MCF 10A (cell line): ENCODE measurements around the gene CELF4. TPM values are rescaled to one million over a fixed set of nuclear protein-coding genes. Genes with fewer than 3 reads are reported as not detected.

Source experiments
- BruUV-seq: library from RNA; stranded (reverse); fragments of 400-500 nt; replicated peaks from 2 replicates; lab custom pipeline; 2021; lab: Mats Ljungman, UMichigan
- CTCF ChIA-PET: fragments of 300-600 bp; sonication (Branson Sonifier 250); formaldehyde crosslinking; extraction: SDS; loops from one replicate; lab custom pipeline; 2021; ENCODE audit warnings: antibody characterized with exemption, inconsistent platforms; lab: Yijun Ruan, JAX
- POLR2A ChIA-PET: fragments of 300-600, 350-650 bp; sonication (Branson Sonifier 250); formaldehyde crosslinking; extraction: SDS; loops from one replicate; lab custom pipeline; 2020; ENCODE audit warnings: antibody characterized with exemption, inconsistent platforms; lab: Yijun Ruan, JAX
- DNase-seq: peaks from one replicate; pipeline ENCODE4 v3.0.0-alpha.2; 2018; ENCODE audit not compliant: unreplicated experiment
- H3K27ac Mint-ChIP-seq: one replicate; pipeline ENCODE4 v1.8.0; 2022; ENCODE audit warnings: mild to moderate bottlenecking, low read depth, mixed read lengths; ENCODE audit not compliant: unreplicated experiment
- H3K27me3 Mint-ChIP-seq: one replicate; pipeline ENCODE4 v1.8.0; 2022; ENCODE audit warnings: mixed read lengths; ENCODE audit not compliant: insufficient read depth, unreplicated experiment
- H3K36me3 Mint-ChIP-seq: one replicate; pipeline ENCODE4 v1.8.0; 2022; ENCODE audit warnings: mild to moderate bottlenecking, moderate library complexity, mixed read lengths; ENCODE audit not compliant: insufficient read depth, unreplicated experiment
- H3K4me1 Mint-ChIP-seq: one replicate; pipeline ENCODE4 v1.8.0; 2022; ENCODE audit warnings: mixed read lengths; ENCODE audit not compliant: insufficient read depth, unreplicated experiment
- H3K4me3 Mint-ChIP-seq: one replicate; pipeline ENCODE4 v1.8.0; 2022; ENCODE audit warnings: mild to moderate bottlenecking, moderate library complexity, mixed read lengths; ENCODE audit not compliant: unreplicated experiment
- H3K9me3 Mint-ChIP-seq: one replicate; pipeline ENCODE4 v1.8.0; 2022; ENCODE audit warnings: mixed read lengths; ENCODE audit not compliant: unreplicated experiment
- intact Hi-C: fragments of 100-400 bp; cut with micrococcal nuclease; formaldehyde crosslinking; loops from 2 replicates; pipeline ENCODE4 v1.14.1; 2022
- total RNA-seq: library from RNA; stranded (reverse); gene quantifications from 2 replicates; pipeline ENCODE4 v1.2.3, GENCODE V29; 2022
- TF ChIP-seq, protein P1 (sequence below): fragments of 200-600 bp; IDR thresholded peaks from one replicate; pipeline ENCODE4 v1.8.0; 2022; ENCODE audit warnings: antibody characterized with exemption, mild to moderate bottlenecking; ENCODE audit not compliant: unreplicated experiment

CELF4 gene
- total RNA-seq, 1 experiment from 2014 or later, result not detected

DNA sequence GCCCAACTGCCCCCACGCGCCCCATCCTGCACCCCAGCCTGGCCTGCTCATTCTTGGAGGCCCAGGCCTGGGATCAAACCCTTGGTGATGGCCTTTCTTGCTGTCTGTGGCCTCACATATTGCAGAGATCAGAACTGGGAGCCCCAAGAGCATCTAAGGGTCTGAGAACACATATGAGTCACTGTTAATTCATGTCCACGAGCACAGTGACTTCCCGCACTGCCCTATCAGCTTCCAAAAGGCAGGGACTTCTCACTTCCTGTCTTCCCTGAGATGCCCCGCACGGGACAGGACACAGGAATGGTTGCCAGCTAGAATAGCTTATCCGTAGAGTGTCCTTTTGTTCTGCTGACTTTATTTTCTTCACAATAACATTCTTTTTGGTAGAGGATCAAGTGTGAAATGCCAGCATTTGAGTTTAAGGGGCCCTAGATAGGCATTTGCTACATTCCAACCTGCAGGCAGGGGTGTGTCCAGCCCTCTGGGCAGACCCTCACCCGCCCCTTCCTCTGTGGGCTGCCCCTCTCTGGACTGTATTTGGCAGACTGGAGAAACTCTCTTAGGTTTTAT lies 21.1 kb upstream of the CELF4 start:
- no peaks in the 10 kb centered on the region for H3K4me1 Mint-ChIP-seq
- no peak overlapping the region for H3K4me3 Mint-ChIP-seq
- no peaks in the 10 kb centered on the region for H3K36me3 Mint-ChIP-seq
- intact Hi-C loops, result no loop called here
- no TSS peak for BruUV-seq
- TF ChIP-seq, protein P1, sequence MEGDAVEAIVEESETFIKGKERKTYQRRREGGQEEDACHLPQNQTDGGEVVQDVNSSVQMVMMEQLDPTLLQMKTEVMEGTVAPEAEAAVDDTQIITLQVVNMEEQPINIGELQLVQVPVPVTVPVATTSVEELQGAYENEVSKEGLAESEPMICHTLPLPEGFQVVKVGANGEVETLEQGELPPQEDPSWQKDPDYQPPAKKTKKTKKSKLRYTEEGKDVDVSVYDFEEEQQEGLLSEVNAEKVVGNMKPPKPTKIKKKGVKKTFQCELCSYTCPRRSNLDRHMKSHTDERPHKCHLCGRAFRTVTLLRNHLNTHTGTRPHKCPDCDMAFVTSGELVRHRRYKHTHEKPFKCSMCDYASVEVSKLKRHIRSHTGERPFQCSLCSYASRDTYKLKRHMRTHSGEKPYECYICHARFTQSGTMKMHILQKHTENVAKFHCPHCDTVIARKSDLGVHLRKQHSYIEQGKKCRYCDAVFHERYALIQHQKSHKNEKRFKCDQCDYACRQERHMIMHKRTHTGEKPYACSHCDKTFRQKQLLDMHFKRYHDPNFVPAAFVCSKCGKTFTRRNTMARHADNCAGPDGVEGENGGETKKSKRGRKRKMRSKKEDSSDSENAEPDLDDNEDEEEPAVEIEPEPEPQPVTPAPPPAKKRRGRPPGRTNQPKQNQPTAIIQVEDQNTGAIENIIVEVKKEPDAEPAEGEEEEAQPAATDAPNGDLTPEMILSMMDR, result no peak
- no peak for DNase-seq
- ChIA-PET CTCF (no interaction called here), POLR2A (no interaction called here)
- no peak overlapping the region for H3K27ac Mint-ChIP-seq
- no peaks in the 10 kb centered on the region for H3K9me3 Mint-ChIP-seq
- H3K27me3 Mint-ChIP-seq, result peaks cover 20% of the 10 kb centered on the region

DNA sequence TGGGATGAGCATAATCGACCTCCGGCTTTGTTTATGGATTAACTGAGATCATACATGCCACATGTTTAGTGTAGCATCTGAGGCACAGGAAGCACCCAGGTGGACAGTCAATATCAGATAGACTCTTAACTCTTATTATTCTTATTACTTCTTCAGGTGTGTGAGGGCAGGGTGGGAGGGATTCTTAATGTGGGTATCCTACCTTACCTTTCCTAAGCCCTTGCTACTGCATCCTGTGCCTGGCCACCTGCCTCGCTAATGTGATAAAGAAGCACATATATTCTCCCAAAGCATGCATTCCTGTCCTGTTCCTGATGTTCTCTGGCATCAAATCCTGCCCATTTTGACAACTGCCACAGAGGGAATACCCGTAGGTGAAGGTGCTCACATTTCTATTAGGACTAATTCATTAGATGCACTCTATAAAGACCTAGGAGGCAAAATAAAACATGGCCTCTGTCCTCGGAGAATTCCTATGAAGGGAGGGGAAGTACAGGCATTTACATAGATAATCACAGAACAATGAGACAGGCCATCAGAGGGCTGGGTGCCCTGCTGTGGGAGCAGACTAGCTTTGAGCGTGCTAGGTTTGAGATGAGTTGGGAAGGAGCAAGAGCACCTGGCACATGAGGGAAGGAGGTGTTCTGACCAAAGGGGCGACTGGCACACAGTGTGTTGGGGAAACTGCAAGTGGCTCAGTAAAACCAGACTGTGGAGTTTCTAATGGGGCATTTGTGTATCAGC lies 19.5 kb upstream of the CELF4 start:
- peaks cover 2% of the 10 kb centered on the region for H3K4me1 Mint-ChIP-seq
- H3K27me3 Mint-ChIP-seq, result peaks cover 34% of the 10 kb centered on the region
- no peaks in the 10 kb centered on the region for H3K36me3 Mint-ChIP-seq
- H3K9me3 Mint-ChIP-seq, result peaks cover 13% of the 10 kb centered on the region
- H3K4me3 Mint-ChIP-seq, result no peak overlapping the region
- intact Hi-C loops, result no loop called here
- no peak overlapping the region for H3K27ac Mint-ChIP-seq
- no peak for DNase-seq
- no TSS peak for BruUV-seq
- CTCF ChIA-PET, result interaction anchor here (0.6 kb wide), 4 partner anchors 13 to 1456 kb away, joined by 3 to 4 read pairs (median 4); no protein-coding TSS in a partner anchor
- TF ChIP-seq, protein P1, result no peak
- POLR2A ChIA-PET, result no interaction called here

DNA sequence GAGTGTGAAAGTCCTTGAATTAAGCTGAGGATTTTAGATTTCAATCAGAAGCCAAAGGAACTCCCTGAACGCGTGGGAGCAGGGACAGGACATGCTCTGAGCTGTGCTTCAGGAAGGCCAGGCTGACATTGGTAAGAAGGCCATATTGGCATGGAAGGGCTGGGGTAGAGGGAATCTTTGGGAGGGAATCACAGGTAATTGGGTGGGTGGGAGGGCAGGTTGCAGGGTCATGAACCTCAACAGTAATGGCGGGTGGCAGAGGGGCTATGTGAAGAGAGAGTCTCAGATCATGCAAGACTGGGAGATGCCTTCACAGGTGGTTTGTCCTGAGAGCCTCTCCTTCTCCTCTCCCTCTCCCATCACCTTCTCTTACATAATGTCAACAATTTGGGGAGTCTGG lies 18.6 kb upstream of the CELF4 start:
- peaks cover 39% of the 10 kb centered on the region for H3K27me3 Mint-ChIP-seq
- intact Hi-C loops, result no loop called here
- H3K4me1 Mint-ChIP-seq, result peaks cover 11% of the 10 kb centered on the region
- TF ChIP-seq, protein P1, result no peak
- no peak for DNase-seq
- no peak overlapping the region for H3K4me3 Mint-ChIP-seq
- no peak overlapping the region for H3K27ac Mint-ChIP-seq
- ChIA-PET CTCF (no interaction called here), POLR2A (no interaction called here)
- no peaks in the 10 kb centered on the region for H3K36me3 Mint-ChIP-seq
- H3K9me3 Mint-ChIP-seq, result peaks cover 15% of the 10 kb centered on the region
- BruUV-seq, result no TSS peak

DNA sequence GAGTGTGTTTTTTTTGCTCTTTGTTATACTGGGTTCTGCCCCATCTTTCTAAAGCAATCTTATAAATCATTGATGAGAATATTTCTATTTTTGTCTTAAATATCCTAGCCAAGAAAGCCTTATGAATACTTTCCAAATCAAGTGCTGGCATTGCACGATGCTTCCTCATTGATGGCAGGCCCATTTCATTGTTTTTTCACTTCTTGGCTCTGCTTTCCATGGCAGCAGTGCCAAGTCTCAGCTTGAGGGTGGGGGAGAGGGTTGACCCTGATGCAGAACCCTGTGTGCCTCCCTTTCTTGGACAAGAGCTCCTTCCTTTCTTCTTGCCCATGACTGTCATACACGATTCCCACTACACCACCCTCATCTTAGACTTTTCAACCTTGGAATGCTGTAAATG lies 16.7 kb upstream of the CELF4 start:
- H3K4me1 Mint-ChIP-seq, result peaks cover 18% of the 10 kb centered on the region

More for the DNA sequence above, 16.7 kb upstream of the CELF4 start:
- BruUV-seq, result no TSS peak
- Mint-ChIP-seq H3K27me3 (peaks cover 39% of the 10 kb centered on the region), H3K27ac (no peak overlapping the region), H3K9me3 (peaks cover 15% of the 10 kb centered on the region), H3K36me3 (no peaks in the 10 kb centered on the region), H3K4me3 (no peak overlapping the region)
- ChIA-PET POLR2A (no interaction called here), CTCF (no interaction called here)
- TF ChIP-seq, protein P1, result no peak
- DNase-seq, result no peak
- intact Hi-C loops, result no loop called here
